ENCODE measurements around the gene GSG1L.

Gene GSG1L

GRCh38 chr16:27798241-27798640, 265.3 kb downstream of the GSG1L start:
- no peak for DNase-seq (ENCODE audit: low read depth in 2 of 2, low spot score in 1 of 2)

- no peak for DNase-seq (ENCODE audit: low read depth in 2 of 2, low spot score in 1 of 2)
These were observed 267.4 kb downstream of the GSG1L start for GRCh38 chr16:27795992-27796614.

GRCh38 chr16:27793249-27793622, 270.3 kb downstream of the GSG1L start:
- no peak for DNase-seq (ENCODE audit: low read depth in 2 of 2, low spot score in 1 of 2)

GRCh38 chr16:27792486-27793248, 270.8 kb downstream of the GSG1L start:
- no peak for DNase-seq (ENCODE audit: low read depth in 2 of 2, low spot score in 1 of 2)

- no peak for DNase-seq (ENCODE audit: low read depth in 2 of 2, low spot score in 1 of 2)
These were observed 272.2 kb downstream of the GSG1L start for GRCh38 chr16:27791404-27791719.

GRCh38 chr16:27790546-27791403, 272.7 kb downstream of the GSG1L start:
- no peak for DNase-seq (ENCODE audit: low read depth in 2 of 2, low spot score in 1 of 2)

GRCh38 chr16:27789595-27790241, 273.8 kb downstream of the GSG1L start:
- DNase-seq (ENCODE audit: low read depth in 2 of 2, low spot score in 1 of 2), result no peak

GRCh38 chr16:27789150-27789549, 274.4 kb downstream of the GSG1L start:
- DNase-seq (ENCODE audit: low read depth in 2 of 2, low spot score in 1 of 2), result no peak

- no peak for DNase-seq (ENCODE audit: low read depth in 2 of 2, low spot score in 1 of 2)
These were observed 275.8 kb downstream of the GSG1L start for GRCh38 chr16:27787665-27788064.

- no peak for DNase-seq (ENCODE audit: low read depth in 2 of 2, low spot score in 1 of 2)
These were observed 276.4 kb downstream of the GSG1L start for GRCh38 chr16:27786923-27787625.

- no peak for DNase-seq (ENCODE audit: low read depth in 2 of 2, low spot score in 1 of 2)
These were observed 277.1 kb downstream of the GSG1L start for GRCh38 chr16:27786221-27786922.

- DNase-seq (ENCODE audit: low read depth in 2 of 2, low spot score in 1 of 2), result no peak
These were observed 278.2 kb downstream of the GSG1L start for GRCh38 chr16:27785307-27785678.

- no peak for DNase-seq (ENCODE audit: low read depth in 2 of 2, low spot score in 1 of 2)
These were observed 278.9 kb downstream of the GSG1L start for GRCh38 chr16:27784351-27785306.

GRCh38 chr16:27781981-27782880, 281.3 kb downstream of the GSG1L start:
- DNase-seq (ENCODE audit: low read depth in 2 of 2, low spot score in 1 of 2), result no peak

- no peak for DNase-seq (ENCODE audit: low read depth in 2 of 2, low spot score in 1 of 2)
These were observed 282.4 kb downstream of the GSG1L start for GRCh38 chr16:27781195-27781524.

GRCh38 chr16:27780468-27781194, 282.9 kb downstream of the GSG1L start:
- DNase-seq (ENCODE audit: low read depth in 2 of 2, low spot score in 1 of 2), result no peak

- no peak for DNase-seq (ENCODE audit: low read depth in 2 of 2, low spot score in 1 of 2)
These were observed 283.8 kb downstream of the GSG1L start for GRCh38 chr16:27779641-27780164.

All from stimulated activated CD8-positive, alpha-beta memory T cell treated with anti-CD3 and anti-CD28 coated beads, Interleukin-4, amount 100 ng/mL, for 4 hours (primary cell).